Activated CD8-positive, alpha-beta memory T cell treated with anti-CD3 and anti-CD28 coated beads for 4 hours (primary cell): ENCODE data around the gene TSPAN4.

ENCODE experiments used
- DNase-seq, 2 donors: peaks; one replicate each; pipeline ENCODE4 v3.0.0-alpha.2; 2020; ENCODE audit warnings: low read depth in 2 of 2

TSPAN4 gene

GRCh38 chr11:865462-866430 lies 23.1 kb downstream of the TSPAN4 start:
- DNase-seq = no peak

- no peak for DNase-seq
Observed at GRCh38 chr11:866481-866880, 23.8 kb downstream of the TSPAN4 start.

DNA sequence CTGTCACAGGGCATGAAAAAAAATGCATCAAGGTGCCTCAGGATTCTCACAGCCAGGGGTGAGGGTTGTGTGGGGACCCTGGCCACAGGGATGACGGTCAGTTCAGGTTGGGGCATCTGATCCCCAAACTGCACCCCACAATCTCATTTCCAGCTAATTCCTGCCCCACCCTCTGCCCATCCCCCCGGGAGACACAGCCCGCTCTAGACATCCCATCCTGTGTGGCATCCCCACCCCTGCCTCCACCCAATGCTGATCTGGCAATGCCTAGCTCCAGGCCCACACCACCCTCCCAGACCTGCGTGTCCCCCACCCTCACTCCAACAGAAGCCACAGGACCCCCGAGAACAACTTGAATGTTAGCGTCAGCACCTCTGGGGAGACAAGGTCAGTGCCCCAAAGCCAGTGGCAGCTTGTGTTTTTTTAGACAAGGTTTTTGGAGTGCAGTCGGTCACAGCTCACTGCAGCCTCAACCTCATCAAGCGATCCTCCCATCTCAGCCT lies 25.3 kb downstream of the TSPAN4 start:
- DNase-seq = no peak

GRCh38 chr11:868394-868793 lies 25.7 kb downstream of the TSPAN4 start:
- DNase-seq = no peak

DNA sequence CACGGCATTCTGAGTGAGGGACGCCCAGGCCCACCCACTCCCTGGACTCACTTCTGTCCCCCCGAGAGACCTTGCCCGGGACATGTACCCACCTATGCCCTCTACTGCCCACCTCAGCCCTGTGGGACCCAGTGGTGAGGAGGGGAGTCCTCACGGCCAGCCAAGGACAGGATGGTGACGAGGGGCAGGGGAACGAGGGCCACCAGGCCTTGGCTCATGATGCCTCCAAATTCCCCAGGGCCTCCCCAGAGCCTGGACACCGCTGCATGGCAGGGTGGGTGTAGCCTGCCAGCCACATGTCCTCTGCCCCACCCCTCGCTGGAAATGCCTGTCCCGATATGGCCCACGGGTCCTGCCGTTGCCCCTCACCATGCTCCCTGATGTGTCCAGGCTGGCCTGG lies 26.1 kb downstream of the TSPAN4 start:
- no peak for DNase-seq

- no peak for DNase-seq
Observed at GRCh38 chr11:869399-870126, 26.9 kb downstream of the TSPAN4 start.

DNA sequence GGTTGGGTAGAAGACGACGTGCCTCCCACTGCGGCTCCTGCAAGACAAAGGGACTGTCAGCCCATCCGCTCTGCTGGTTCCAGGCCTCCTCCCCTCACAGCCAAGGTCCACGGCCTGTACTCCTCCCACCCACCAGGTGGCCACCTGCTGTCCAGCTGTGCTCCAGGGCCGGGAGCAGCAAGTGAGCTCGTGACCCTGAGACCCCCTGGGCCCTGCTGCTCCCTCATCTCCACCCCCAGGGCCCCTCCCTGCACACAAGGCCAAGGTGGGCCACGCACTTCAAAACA lies 27.4 kb downstream of the TSPAN4 start:
- no peak for DNase-seq

DNA sequence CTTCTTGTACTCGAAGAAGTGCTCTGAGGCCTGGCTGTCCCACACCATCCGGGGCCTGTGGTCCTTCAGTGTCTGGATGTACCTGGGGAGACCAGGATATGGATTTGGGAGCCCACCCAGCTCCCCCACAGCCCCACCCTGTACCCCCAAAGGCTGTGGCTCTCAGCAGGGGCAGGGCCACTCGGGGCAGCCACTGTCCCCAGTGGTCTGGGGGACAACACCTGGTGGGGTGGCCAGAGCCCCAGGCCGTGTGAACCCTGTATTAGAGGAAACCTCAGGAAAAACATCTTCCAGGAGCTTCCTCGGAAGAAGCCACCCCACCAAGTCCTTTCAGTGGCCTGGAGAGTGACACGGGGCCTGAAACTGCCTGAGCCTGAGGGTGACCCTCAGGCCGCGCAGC lies 27.8 kb downstream of the TSPAN4 start:
- DNase-seq = no peak

- no peak for DNase-seq
Observed at GRCh38 chr11:871472-871871, 28.8 kb downstream of the TSPAN4 start.

GRCh38 chr11:872799-873198 lies 30.1 kb downstream of the TSPAN4 start:
- no peak for DNase-seq

DNA sequence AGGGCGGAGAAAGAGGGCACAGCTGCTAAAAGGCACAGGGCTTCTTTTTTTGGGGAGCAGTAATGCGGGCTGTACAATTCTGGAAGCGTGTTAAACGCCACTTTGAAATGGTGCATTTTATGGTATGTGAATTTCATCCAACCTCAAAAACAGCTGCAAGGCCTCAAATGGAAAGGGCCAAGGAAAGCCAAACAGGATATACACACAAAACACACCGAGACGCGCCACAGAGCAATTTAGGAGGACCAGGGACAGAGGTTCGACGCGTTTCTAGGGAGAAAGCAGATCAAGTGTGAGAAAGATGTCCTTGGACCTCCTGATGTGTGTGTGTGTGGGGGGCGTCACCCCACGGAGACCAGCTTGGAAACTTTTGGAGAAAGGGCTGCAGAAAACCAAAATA lies 31.1 kb downstream of the TSPAN4 start:
- DNase-seq = no peak

DNA sequence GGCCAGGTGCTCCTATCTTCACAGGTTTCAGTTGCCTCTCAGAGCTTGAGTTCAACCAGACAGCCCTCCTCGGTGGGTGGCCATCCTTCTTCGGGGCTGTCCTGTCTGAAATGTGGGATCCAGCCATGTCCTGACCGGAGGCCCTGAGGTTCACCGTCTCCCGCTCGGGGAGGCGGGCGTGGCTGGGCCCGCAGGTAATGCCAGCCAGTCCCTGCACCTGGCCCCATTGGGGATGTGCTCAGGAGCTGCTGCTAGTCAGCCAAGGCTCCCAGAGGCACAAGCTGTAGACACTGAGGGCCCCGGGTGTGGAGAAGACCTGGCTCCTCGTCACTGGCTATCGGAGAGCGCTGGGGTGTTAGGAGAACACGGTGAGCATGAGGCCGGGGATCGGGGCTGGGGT lies 32.6 kb downstream of the TSPAN4 start:
- DNase-seq = no peak

DNA sequence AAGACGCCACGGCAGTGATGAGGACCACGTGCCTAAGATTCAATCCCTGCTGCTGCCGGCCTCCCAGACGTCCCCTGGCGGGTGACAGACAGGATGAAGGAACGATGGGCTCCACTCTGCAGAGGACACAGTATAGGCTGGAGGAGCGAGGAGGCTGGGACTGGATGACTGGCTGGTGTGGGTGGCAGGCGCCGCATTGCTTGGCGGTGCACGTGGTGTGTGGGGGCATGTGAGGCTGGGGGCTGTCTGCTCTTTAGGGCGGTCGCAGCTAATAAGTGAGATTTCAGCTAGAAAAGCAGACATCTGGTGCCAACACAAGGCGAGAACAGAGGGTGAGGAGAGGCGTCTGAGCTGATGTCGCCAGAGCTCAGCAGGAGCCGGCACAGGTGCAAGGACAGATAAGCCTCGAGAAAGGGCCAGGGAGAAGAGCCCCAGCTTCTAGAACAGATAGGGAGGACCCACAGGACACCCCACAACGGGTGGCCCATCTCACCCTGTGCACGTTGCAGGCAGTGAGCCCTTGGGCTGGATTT lies 33.2 kb downstream of the TSPAN4 start:
- DNase-seq = no peak

- DNase-seq = no peak
Observed at GRCh38 chr11:876545-876944, 33.9 kb downstream of the TSPAN4 start.

DNA sequence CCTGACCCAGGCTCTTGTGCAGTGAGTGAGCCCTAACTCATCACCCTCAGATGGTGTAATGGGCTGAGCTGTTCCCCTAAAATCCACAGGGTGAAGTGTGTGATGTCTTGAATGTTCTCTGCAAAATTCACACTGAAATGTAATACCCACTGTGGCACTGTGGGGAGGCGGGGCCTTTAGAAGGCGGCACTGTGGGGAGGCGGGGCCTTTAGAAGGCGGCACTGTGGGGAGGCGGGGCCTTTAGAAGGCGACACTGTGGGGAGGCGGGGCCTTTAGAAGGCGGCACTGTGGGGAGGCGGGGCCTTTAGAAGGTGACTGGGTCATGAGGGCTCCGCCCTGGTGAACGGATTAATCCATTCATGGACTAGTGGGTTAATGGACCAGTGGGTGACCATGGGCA lies 34.9 kb downstream of the TSPAN4 start:
- no peak for DNase-seq

DNA sequence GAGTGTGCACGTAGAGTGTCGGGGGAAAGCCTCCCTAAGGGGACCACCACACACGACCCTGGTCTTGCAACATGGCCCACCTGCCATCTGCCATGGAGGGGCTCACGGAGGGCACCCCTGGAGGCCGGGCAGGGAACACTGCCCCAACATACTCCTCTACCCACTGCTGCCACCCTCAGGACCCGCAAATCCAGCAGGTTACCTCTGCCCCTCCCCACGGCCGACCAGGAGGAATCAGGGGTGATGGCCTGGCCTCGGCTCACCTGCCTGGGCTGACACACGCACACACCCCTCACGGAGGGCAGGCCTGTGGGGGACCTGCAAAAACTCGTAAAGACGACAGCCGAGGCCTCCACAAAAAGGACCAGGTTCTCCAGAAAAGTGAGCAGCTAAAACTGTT lies 37.8 kb downstream of the TSPAN4 start:
- no peak for DNase-seq

DNA sequence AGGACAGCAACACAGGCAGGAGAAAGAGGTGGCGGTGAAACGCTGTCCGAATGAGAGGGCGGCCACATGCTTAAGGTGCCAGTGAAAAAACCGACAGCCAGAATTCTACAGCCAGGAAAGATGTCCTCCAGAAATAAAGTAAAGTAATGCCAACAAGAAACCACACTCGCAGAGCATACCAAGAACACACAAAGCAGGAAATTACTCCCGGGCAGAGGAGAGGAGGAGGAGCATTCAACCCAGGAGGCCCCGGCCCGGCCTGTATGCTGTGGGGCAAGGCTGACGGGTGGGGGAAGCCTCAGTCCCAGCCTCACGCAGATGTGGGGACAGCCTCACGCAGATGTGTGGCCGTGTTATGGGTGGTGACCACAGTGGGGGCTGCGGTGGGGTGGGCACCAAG lies 39.9 kb downstream of the TSPAN4 start:
- no peak for DNase-seq

GRCh38 chr11:883527-883926 lies 40.9 kb downstream of the TSPAN4 start:
- no peak for DNase-seq

DNA sequence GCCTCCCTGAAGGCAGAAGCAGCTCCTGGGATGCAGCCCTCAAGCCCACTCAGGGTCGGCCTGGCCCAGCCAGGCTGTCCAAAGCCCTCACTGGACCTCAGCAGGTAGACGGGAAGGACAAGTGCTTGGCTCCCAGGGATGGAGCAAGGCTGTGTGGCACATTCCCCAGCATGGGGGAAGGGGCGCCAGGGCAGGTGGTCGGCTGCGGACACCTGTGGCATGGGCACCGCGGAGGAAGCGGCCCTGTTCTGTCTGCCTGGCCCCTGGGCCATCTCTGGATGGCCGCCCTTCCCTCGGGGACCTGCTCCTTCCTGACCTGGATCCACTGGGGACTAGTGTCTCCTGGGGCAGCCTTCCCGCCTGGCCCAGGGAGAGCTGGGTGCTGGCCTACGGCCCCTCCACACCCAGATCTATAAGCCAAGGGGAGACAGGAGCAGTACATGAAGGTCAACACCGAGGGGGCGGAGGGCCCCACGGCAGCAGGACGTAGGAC lies 42.0 kb downstream of the TSPAN4 start:
- DNase-seq = no peak

DNA sequence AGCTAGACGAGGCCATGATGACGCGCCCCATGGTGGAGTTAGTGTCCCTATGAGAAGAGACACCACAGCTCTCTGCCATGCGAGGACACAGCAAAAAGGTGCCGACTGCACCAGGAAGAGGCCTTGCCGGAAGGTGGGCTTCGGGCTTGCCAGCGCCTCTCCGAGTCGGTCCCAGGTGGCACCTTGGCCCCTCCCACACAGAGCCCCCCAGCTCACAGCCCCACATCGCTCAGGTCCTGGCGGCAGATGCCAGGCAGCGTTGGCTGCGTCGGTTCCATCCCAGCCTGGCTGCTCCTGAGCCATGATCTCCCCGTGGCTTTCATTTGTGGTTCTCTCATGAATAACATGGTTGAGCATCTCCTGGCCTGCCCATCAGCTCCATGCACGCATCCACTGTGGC lies 43.9 kb downstream of the TSPAN4 start:
- DNase-seq = no peak

DNA sequence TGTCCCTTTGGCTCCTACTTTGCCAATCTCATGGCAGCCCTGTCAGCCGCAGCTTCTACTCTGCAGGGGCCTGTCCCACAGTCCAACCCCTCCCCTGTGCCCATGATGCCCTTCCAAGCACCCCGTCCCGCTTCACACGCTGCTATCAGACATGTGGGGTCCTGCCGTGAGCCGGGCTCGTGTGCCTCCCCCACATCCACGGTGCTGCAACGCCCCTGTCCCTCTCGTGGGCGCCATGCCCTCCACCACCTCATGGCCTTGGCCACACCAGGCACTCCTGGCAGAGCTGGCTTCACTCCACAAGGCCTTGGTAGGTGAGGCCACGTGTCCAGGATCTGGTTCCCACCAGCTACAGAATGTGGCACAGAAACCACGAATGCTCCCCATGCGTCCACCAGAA lies 44.9 kb downstream of the TSPAN4 start:
- no peak for DNase-seq

GRCh38 chr11:888310-889212 lies 45.9 kb downstream of the TSPAN4 start:
- no peak for DNase-seq
